ENCODE measurements around the gene NPW.

The NPW gene

GRCh38 chr16:2056077-2056476 lies 36.5 kb downstream of the NPW start:
- DNase-seq, result no peak

GRCh38 chr16:2056681-2057407 lies 37.3 kb downstream of the NPW start:
- no peak for DNase-seq

DNA sequence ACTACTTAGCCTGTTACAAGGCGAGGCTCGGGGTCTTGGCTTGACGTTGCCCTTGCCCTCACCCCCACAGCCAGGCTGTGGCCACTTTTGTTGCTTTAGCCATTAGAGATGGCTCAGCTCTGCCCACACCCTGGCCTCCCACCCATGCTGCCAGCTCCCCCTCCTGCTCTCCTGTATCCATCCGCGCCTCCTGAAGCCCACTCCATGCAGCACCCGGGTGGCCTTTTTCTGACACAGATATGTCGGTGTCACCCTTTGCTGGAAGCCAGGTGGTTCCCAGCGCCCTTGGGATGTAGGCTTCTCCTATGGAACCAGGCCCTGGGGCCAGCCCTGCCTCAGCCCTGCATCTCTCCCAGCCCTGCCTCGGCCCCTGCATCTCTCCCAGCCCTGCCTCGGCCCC lies 37.9 kb downstream of the NPW start:
- no peak for DNase-seq

DNA sequence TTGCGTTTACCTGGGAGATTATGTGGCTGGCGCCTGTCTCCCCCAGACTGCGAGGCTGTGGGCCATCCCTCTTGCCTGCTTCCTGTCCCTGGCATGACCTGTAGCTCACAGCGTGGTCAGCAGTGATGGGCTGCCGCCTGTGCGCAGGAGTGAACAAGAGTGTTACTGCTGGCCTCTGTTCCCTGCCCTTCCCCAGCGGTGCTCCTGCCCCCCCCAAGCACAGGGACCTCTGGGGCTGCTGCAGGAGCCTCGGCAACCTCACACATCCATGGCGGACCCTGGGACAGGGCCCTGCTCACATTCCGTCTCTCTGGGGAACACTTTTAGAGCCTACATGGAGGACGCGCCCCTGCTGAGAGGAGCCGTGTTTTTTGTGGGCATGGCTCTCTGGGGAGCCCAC lies 38.8 kb downstream of the NPW start:
- no peak for DNase-seq

DNA sequence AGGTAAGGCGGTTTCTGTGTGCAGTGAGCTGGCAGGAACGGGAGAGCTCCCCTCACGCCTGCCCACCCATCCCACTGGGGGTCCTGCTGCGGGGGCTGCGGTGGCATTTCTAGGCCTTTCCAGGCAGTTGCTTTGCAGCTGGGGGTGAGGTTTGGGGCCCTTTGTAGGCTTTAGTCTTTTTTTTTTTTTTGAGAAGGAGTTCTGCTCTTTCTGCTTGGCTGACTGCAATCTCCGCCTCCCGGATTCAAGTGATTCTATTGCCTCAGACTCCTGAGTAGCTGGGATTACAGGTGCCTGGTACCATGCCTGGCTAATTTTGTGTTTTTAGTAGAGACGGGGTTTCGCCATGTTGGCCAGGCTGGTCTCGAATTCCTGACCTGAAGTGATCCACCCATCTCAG lies 39.3 kb downstream of the NPW start:
- DNase-seq, result no peak

DNA sequence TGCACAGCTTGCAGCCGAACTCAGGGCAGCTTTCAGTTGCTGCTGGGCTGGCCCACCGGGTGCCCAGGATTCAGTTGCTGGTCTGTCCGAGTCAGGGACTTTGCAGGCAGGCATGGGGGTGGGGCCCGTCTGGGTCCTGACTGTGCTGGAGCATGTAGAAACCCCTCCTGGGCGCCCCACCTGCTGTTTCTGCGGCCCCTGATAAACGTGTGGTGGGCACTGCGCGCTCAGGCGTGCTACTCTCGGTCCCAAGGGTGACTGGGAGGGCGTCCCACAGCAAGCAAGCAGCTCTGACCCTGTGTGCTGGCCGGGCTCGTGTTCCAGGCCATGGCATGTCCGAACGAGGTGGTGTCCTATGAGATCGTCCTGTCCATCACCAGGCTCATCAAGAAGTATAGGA lies 40.8 kb downstream of the NPW start:
- no peak for DNase-seq

GRCh38 chr16:2061023-2061422 lies 41.4 kb downstream of the NPW start:
- DNase-seq, result no peak

GRCh38 chr16:2061526-2061925 lies 41.9 kb downstream of the NPW start:
- DNase-seq, result no peak

GRCh38 chr16:2062801-2063200 lies 43.2 kb downstream of the NPW start:
- no peak for DNase-seq

DNA sequence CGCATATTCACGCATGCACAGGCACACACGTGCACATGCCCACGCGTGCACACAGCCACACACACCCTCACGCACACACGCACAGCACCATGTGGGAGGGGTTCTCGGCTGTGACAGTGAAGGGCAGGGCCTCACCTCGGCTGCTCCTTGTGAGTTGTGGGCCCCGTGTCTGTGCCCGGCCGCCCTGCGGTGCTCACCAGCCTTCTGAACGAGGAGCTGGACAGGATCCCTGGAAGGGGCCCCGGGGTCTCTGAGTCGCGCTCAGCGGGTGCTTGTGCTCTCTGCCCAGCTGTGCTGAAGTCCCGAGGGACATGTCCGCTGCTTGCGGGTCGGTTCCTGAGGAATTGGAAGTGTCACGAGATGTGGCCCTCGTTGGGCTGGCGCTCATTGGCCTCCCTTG lies 44.3 kb downstream of the NPW start:
- DNase-seq, result no peak

DNA sequence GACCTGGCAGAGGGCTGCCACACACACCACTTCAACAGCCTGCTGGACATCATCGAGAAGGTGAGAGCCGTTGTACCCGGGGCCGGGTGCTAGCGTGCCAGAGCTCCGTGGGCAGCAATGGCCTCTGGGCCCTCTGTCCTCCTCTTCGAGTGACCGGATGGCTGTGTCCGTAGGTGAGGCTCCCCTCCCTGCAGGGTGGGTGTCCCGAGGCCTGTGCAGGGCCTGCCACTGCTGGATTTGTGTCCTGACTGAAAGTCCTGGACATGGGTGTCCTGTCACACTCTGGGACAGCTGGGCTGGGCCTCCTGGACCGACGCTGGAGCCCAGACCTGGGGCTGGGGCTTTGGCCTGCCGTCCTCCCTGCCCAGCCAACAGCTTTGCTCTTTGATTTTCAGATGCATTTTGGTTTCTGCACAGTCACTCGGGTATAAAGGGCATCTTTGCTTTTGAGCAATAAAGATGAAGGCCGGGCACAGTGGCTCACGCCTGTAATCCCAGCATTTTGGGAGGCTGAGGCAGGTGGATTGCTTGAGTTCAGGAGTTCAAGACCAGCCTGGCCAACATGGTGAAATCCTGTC lies 44.9 kb downstream of the NPW start:
- DNase-seq, result no peak

- no peak for DNase-seq
Measured at GRCh38 chr16:2066139-2066538, 46.6 kb downstream of the NPW start.
